Cardiac ventricle fibroblast (primary cell): ENCODE results near the gene SLC7A5. TPM values are rescaled to one million over a fixed set of nuclear protein-coding genes. Genes with fewer than 3 reads are reported as not detected.

Experiments
- total RNA-seq: library from RNA; depleted of rRNA; stranded (reverse); fragments of >200 nt; gene quantifications from 2 replicates; pipeline ENCODE4 v1.2.3, GENCODE V29; 2015

The SLC7A5 gene
- 4.9 and 5.8 TPM in 2 replicates for total RNA-seq

DNA sequence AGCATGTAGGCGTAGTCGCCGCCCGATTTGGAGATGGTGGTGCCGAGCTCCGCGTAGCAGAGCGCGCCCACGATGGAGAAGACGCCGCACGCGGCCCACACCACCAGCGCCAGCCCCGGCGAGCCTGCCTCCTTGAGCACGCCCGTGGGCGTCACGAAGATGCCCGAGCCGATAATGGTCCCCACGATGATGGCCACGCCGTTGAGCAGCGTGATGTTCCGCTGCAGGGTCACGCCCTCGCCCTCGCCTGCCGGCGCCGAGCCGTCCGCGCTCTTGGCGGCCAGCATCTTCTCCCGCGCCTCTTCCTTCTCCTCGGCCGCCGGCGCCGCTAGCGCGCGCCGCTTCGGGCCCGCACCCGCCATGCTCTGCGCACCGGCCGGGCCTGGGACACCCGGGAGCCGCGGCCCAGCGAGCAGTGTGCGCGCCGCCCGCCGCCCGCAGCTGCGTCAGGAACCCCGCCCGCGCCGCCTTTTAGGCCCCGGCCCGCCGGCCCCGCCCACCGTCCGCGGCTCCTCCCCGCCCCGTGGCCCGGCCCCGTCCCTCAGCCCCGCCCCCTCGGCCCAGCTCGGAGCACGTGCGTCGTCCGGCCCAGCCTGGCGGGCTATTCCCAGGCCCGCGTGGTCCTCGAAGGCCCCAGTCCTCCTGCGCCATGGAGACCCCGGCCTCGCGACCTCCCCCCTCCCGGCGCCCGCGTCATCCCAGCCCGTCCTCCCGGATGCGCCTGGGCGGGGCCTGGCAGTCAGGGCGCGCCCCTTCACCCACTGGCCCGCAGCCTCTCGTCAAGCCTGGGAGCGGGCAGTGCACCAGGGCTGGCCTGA lies at the start of gene SLC7A5:
SLC7A5 (minus strand) TSS at position 447 of the 818 bp plus-strand sequence; CDS start at position 362, 85 bp downstream.

Other genes starting within 250 kb of the SLC7A5 start
- 7.9 and 11.6 TPM in 2 replicates for gene KLHDC4, start 103.5 kb downstream of the SLC7A5 start, total RNA-seq
- not detected in 2 replicates for gene CA5A, start 67.0 kb upstream of the SLC7A5 start, total RNA-seq
- 12.9 and 15.0 TPM in 2 replicates for gene BANP, start 81.9 kb upstream of the SLC7A5 start, total RNA-seq